Measurements from ENCODE around the gene COPG2. TPM values are rescaled to one million over a fixed set of nuclear protein-coding genes. Genes with fewer than 3 reads are reported as not detected.
"Not testable (repeated sequence)": the region's sequence is repeated elsewhere in the genome, so short reads cannot be mapped to it uniquely, and the experiment has no call there.

The COPG2 gene
- total RNA-seq, 1 donor from 2014 or later = 16.9 TPM

DNA sequence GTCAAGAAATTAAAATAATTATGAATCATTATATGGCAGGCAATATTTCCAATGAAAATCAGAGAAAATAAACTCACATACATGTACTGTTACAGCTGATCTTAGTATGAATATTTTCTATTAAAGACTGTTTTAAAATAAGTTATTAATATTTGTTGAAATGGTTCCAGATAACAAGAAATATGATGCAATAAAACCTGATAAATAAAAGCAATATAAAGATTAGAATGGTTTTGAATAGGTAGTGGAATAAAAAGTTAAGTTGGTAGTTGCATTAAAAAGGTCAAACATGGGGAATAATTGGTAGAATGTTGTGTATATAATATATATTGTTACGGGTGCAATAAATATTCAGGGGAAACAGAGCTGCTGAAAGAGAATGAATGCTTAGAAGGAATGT is 124.2 kb downstream of the COPG2 start:
- ATAC-seq (no peak), DNase-seq (no peak)
- intact Hi-C loops (cut with DNase I) = no loop called here
- Histone ChIP-seq H3K4me1 (no peaks in the 10 kb centered on the region), H3K27ac (no peak overlapping the region), H3K9me3 (no peaks in the 10 kb centered on the region), H3K4me3 (no peak overlapping the region), H3K27me3 (ENCODE audit: low read depth) (no peaks in the 10 kb centered on the region), H3K36me3 (peaks cover 20% of the 10 kb centered on the region)
- TF ChIP-seq, protein P1, sequence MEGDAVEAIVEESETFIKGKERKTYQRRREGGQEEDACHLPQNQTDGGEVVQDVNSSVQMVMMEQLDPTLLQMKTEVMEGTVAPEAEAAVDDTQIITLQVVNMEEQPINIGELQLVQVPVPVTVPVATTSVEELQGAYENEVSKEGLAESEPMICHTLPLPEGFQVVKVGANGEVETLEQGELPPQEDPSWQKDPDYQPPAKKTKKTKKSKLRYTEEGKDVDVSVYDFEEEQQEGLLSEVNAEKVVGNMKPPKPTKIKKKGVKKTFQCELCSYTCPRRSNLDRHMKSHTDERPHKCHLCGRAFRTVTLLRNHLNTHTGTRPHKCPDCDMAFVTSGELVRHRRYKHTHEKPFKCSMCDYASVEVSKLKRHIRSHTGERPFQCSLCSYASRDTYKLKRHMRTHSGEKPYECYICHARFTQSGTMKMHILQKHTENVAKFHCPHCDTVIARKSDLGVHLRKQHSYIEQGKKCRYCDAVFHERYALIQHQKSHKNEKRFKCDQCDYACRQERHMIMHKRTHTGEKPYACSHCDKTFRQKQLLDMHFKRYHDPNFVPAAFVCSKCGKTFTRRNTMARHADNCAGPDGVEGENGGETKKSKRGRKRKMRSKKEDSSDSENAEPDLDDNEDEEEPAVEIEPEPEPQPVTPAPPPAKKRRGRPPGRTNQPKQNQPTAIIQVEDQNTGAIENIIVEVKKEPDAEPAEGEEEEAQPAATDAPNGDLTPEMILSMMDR (IDR thresholded peaks at IDR 0.05) = no peak

GRCh38 chr7:130543487-130544010 is 125.0 kb downstream of the COPG2 start:
- Histone ChIP-seq H3K36me3 (peaks cover 19% of the 10 kb centered on the region), H3K4me3 (no peak overlapping the region)
- ATAC-seq = no peak

GRCh38 chr7:130542297-130542696 is 126.3 kb downstream of the COPG2 start:
- intact Hi-C loops (cut with DNase I); H3K9me3 ChIP-seq; H3K27me3 ChIP-seq (ENCODE audit: low read depth); H3K27ac ChIP-seq; H3K36me3 ChIP-seq; H3K4me3 ChIP-seq; DNase-seq; H3K4me1 ChIP-seq; ATAC-seq: not testable (repeated sequence)

More at GRCh38 chr7:130543487-130544010, 125.0 kb downstream of the COPG2 start:
- intact Hi-C loops (cut with DNase I) = no loop called here
- no peak overlapping the region for H3K27ac ChIP-seq
- TF ChIP-seq, protein P1 (IDR thresholded peaks at IDR 0.05) = no peak
- H3K27me3 ChIP-seq (ENCODE audit: low read depth) = no peaks in the 10 kb centered on the region
- H3K4me1 ChIP-seq = no peaks in the 10 kb centered on the region
- no peaks in the 10 kb centered on the region for H3K9me3 ChIP-seq
- DNase-seq = no peak

DNA sequence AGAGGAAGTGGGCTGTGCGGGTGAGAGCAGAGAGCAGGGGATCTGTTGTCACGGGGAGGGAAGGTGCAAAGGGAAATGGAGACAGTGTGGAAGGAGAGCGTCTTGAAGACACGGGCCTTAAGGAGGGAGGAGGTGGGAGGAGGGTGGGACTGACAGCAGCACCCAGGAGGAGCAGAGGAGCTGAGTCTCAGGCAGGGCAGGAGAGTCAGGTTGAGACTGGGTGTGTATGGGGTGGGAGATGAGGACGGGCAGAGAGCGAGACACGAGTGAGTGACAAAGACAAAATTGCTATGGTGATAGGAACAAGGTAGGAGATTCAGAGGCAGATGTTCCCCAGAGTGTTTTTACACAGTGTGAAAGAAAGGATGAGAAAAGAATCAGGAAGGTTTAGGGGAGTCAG is 127.3 kb downstream of the COPG2 start:
- H3K4me1 ChIP-seq; DNase-seq; H3K4me3 ChIP-seq; H3K9me3 ChIP-seq; ATAC-seq; H3K36me3 ChIP-seq; intact Hi-C loops (cut with DNase I); H3K27me3 ChIP-seq (ENCODE audit: low read depth); H3K27ac ChIP-seq: not testable (repeated sequence)

- H3K9me3 ChIP-seq; intact Hi-C loops (cut with DNase I); H3K27ac ChIP-seq; H3K4me1 ChIP-seq; DNase-seq; ATAC-seq; H3K36me3 ChIP-seq; H3K4me3 ChIP-seq; H3K27me3 ChIP-seq (ENCODE audit: low read depth): not testable (repeated sequence)
Observed at GRCh38 chr7:130537894-130538293, 130.7 kb downstream of the COPG2 start.

DNA sequence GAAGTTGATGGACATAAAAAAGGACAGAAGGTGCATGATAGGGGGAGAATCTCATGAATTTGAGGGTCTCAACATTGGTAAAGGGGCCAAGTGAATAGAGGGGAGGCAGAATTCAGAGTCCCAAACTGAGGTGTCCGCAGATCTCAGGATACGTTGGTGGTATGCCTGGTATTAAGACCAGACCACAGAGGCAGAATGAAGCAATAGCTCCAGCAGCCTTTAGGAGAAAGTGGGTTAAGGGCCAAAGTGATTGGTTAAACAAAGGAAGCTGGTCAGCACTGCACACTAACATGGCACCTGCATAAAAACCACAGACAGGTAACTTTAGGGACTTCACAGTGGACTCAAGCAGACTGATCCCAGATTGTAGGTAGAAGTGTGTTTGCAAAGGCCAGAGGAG is 139.1 kb downstream of the COPG2 start:
- Histone ChIP-seq H3K4me3 (no peak overlapping the region), H3K36me3 (peaks cover 6% of the 10 kb centered on the region), H3K27ac (no peak overlapping the region), H3K4me1 (no peaks in the 10 kb centered on the region), H3K9me3 (no peaks in the 10 kb centered on the region), H3K27me3 (ENCODE audit: low read depth) (no peaks in the 10 kb centered on the region)
- intact Hi-C loops (cut with DNase I) = no loop called here
- DNase-seq (no peak), ATAC-seq (no peak)
- TF ChIP-seq, protein P1 (IDR thresholded peaks at IDR 0.05) = no peak

DNA sequence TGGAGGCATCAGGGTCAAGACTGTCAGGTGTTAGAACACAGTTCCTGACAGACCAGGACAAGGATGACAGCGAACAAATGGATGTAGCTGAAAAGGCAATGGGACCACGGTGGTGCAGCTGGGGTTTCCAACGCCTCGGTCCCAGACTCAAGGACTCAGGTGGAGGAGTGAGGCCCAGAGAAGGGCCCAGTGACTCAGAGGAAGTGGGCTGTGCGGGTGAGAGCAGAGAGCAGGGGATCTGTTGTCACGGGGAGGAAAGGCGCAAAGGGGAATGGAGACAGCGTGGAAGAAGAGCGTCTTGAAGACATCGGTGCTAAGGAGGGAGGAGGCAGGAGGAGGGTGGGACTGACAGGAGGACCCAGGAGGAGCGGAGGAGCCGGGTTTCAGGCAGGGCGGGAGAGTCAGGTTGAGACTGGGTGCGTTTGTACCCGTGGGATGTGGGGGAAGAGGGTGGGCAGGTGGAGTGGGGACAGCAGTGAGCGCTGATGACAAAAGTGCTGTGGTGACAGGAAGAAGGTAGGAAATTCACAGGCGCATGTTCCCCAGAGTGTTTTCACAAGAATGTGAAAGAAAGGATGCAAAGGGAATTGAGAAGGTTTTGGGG is 140.7 kb downstream of the COPG2 start:
- H3K4me3 ChIP-seq; intact Hi-C loops (cut with DNase I); H3K9me3 ChIP-seq; H3K4me1 ChIP-seq; H3K36me3 ChIP-seq; DNase-seq; ATAC-seq; H3K27me3 ChIP-seq (ENCODE audit: low read depth); H3K27ac ChIP-seq: not testable (repeated sequence)

All from lower lobe of right lung (tissue), 2 donors.